Cerebellar cortex (tissue), 1 donor: ENCODE data around the gene EVA1A.

ENCODE experiments used
- DNase-seq: peaks from one replicate; pipeline ENCODE4 v3.0.0-alpha.2; 2015; ENCODE audit warnings: low spot score

EVA1A gene

DNA sequence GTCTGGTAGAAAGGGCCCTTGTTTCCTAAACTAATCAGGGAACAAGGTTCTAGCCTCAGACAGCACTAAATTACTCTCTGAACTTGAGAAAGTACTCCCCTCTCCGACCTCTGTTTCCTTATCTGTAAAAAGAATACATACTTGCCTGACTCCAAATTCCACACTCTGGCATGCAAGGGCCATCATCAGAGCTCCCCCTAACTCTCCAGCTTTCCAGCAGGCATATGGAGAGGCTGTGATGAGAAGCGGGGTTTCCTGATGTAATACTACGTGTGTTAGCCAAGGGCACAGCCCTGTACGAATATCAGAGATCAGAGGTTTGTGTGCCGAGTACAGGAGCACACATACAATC, 1.8 kb upstream of the EVA1A start:
- DNase-seq, result no peak

DNA sequence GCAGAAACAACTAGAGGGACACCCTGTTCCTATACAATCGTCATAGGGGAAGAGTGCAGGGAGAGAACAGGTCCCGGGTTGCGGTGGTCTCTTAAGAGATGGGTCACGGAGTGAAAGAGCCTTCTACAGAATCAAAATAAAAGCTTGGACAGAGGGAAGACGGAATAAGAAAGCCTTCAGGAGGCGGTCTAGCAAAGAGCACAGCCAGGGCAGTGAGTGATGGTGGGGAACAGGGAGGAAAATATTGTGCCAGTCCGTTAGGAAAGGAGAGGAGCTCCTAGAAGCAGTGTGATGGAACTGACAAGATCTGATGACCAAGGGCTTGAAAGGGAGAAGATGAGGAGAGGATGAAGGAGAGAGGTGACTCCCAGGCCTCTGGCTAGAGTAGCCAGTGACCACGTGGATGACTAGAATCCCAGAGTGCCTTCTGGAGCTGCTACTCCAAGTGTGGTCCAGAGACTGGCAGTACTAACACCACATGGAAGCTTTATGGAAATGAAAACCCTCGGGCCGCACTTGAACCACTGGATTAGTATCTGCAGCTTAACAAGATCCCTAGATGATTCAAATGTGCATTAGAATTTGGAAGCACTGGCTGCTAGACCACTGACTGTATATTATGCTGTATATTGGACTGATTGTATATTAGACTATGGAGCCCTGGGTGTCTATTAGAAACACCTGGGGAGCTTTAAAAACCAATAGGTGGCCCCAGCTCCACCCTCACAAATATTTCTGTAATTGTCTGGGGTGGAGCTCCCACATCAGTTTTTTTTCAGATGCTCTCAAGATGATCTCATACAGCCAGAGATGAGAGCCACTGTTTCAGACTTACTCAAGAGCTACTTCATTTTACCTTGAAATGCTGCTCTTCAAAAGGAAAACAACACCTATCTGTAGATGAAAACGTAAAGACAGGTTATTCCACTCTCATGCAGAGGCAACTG, 1.1 kb upstream of the EVA1A start:
- no peak for DNase-seq

DNA sequence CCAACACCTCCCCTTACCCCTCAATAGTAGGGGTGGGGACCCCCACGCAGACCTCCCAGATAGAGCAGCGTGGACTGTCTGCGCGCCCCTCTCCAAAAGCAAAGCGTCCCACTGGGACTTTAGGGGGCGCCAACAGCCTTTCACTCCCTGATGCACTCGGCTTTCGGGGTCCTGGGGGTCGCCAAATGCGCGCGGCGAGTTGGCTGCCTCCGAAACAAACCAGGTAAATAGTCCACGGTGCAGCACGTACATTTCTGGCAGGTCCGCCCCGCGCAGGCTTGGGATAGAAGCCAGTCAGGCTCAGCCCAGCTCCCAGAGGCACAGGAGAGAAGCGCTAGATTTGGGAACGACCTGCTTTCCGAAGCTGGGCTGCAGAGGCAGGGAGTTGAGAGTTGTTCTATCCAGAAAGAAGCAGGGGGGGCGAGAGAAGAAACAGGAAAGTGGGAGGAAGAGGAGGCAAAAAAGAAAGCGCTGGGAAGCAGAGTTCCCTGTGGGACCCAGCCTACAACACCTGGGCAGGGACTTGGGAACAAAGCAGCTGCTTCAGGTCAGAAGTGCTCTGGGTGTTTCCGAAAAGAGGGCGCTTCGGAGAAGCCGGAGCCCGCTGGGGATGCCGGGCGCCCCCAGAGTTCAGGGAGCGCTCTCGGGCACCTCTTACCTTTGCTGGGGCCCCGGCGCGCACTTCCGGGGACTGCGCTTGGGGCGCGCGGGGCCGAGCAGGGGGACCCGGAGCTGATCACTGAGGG, 544 bp downstream of the EVA1A start:
- DNase-seq, result no peak

- DNase-seq, result no peak
Observed at GRCh38 chr2:75559680-75560021, 1.1 kb downstream of the EVA1A start.

DNA sequence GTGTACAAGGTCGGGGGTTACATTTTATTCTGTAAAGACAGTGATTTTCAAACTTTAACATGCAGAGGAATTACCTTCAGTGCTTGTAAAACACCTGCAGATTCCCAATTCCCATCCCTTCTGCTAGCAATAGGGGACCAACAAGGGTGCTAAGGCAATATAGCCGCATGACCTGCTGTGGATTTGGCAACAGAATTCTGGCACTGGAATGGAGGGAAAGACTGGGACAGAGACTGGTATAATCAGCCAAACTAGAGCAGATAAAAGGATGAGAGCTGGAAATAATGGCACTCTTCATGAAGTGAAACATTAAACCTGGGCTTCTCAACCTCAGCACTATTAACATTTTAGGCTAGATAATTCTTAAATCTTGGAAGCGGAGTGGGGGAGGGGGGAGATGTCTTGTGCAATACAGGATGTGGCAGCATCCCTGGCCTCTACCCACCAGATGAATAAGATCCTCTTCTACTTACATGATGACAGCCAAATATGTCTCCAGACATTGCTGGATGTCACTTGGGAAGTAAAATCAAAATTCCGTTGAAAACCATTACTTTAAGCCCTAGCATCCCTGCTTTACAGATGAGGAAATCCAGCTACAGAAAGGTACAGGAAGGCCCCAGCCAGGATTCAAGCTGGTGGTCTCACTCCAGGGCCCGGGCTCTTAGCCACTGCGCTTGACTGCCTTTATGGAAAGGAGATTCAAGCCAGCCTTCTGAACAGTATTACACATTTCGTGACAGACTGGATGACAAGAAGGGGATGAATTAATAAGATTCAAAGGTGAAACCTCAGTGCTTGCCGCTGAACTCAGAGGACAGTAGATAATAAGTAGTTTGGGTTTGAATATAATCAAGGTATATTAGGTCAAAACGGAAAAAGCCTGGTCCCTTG, 1.7 kb downstream of the EVA1A start:
- DNase-seq, result no peak

DNA sequence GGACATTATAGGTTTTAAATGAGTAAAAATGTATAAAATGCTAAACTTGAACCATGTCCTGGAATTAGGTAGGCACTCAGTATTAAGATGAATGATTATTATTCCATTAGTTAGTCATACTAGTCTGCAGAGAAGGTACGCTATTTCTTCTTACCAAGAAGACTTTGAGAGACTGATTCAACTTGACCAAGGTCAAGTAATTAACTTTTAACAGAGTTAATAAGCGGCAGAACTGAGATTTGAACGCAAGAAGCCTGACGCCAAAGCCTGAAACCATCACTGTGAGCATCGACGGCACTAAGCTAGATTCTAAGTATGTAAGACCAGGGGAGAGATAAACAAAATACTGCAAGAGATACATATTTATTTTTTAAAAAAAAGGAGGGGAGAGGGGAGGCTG, 2.6 kb downstream of the EVA1A start:
- DNase-seq, result no peak

- no peak for DNase-seq
Observed at GRCh38 chr2:75557474-75558133, 3.1 kb downstream of the EVA1A start.

DNA sequence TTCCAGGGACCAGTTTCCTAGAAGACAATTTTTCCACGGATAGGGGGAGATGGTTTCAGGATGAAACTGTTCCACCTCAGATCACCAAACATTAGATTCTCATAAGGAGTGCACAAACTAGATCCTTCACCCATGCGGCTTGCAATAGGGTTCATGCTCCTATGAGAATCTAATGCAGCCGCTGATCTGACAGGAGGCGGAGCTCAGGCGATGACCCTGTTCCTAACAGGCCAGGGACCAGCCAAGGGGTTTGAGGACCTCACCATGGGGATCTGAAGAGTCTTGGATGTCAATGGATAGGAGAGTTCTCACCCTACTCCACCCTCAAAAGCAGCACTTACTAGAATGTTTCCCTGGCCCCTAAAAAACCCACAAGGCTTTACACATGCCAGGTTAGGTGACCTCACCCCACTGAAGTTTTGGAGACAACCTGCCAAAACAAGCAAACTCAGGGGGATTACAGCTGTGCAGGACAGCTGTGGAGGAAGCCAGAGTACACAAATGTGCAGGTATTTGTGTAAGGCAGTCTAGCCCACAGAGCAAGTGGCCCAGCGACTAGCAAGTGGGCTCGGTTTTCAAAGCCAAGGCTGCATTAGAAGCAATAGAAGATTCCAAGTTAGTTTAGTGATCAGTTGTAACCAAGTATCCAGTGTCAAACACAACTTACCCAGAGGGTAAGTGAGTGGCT, 3.9 kb downstream of the EVA1A start:
- no peak for DNase-seq

DNA sequence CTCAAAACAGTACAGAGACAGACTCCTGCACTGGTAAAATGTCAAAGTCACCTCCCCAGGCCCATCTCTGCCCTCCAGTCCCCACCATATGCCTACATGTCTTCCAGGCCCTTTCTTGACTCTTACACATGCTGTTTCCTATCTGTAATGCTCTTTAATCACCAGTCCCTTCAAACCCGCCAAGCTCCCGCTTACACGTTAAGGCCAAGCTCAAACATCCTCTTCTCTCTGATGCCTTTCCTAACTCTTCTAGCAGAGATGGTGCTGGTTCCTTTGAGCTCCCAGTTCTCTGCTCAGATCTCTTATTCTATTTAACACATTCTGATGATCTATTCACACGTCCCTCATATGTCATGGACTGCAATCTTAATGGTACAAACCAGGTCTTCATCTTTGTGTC, 5.0 kb downstream of the EVA1A start:
- no peak for DNase-seq

DNA sequence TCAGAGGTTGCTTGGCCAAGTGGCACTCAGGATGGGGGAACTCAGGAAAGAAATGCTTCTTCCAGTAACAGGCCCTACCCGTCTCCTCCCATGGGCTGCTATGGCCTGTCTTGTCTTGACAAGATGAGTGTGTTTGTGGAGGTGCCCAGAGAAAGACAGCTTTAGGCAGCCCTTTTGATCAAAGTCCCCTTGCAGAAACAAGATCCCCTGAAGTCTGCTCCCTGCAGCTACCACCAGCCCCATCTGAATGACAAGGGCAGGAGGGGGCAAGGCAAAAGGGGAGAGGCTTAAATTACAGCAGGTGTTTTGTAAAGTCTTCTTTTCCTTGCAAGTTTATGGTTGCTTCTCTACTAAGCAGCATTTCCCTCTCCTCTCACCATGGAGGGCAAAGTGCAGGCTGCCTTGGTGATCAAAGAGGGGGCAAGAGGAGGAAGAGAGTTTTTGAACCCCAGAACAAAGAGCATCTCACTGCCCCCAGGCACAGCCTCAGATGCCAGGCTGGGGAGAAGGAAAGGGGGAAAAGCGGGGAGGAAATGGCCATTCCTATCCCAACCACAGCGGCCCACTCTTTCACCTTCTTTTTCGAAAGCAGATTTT, 6.7 kb downstream of the EVA1A start:
- DNase-seq, result no peak

- no peak for DNase-seq
Observed at GRCh38 chr2:75552222-75552621, 8.5 kb downstream of the EVA1A start.

- DNase-seq, result no peak
Observed at GRCh38 chr2:75551434-75551833, 9.3 kb downstream of the EVA1A start.

DNA sequence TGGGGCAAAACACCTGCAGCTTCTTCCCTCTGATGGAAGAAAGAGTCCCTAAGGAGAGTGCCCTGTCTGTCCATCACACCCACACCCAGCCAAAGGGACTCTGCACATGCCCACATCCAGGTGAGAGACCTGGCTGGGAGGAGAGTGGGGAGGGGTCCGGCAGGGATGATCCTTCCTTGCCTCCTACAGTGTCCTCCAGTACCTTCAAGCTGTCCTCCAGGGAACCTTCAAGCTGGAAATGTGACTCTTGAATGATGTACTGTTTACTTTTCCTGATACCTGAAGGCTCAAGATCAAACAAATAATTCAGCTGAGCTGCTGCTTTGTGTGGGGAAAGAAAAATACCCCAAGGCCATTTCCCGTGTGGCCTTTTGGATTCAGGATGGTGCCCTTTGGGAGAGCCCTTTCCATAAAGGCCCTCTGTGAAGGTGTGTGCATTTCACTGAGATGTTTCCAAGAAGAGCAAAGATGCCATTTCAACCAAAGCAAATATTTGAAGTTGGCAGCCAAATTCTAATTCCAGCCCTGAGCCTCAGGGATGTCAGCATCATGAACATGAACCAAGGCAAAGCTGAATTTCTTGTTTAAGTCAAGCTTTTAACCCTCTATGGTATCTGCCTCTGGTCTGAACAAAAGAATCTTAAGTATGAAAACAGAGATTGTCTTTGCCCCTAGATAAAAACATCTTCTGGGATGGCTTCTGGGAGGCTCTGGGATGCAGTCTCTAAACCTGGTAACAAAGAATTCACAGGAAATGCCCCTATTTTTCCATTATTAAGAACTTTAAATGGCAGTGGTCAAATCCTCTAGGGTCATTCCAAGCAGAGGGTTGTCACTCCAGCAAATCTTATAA, 11.1 kb downstream of the EVA1A start:
- DNase-seq, result no peak

- DNase-seq, result no peak
Observed at GRCh38 chr2:75548036-75548573, 12.6 kb downstream of the EVA1A start.

DNA sequence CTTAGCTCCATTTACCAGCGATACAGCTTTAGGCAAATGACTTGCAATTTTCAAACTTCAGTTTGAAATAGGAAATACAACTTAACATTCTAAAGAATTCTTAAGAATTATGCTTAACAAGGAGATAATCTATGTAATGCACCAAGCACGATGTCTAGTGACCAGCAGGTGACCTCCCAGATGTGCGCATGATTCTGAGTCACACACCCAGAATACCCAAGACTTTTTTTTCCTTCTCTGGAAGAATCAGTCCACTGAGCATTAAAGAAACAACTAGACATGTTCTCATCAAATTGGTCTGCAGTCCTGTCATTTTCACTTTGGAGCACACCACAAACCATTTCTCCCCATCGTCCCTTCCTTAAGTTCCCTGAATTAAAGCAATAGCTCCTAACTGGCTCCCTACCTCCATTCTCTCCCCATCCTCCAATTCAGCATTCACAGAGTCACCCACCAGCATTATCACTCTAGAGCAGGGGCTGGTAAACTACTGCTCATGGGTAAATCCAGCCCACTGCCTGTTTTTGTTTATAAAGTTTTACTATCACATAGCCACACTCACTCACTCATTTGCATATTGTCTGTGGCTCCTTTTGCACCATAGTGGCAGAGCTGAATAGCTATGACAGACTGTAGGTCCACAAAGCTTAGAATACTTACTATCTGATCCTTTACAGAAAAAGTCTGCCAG, 13.2 kb downstream of the EVA1A start:
- DNase-seq, result no peak

GRCh38 chr2:75545922-75546321, 14.8 kb downstream of the EVA1A start:
- DNase-seq, result no peak

DNA sequence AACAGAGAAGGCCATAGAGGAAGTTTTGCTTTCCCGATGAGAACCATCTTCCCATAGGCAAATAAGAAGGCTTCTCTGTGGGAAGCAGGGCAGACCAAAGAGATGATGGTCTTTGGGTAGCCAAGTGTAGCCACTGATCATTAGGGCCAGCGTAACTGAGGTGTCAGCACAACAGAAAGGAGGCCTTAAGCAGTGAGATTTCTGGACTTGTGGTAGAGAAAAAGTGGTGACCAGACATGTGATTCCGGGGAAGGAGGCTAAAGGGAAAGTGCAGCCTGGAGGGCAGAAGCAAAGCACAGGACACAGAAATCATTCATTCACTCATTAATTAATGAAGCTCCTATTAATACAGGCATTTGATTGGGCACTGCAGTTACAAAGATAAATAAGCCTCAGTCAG, 15.4 kb downstream of the EVA1A start:
- DNase-seq, result no peak

DNA sequence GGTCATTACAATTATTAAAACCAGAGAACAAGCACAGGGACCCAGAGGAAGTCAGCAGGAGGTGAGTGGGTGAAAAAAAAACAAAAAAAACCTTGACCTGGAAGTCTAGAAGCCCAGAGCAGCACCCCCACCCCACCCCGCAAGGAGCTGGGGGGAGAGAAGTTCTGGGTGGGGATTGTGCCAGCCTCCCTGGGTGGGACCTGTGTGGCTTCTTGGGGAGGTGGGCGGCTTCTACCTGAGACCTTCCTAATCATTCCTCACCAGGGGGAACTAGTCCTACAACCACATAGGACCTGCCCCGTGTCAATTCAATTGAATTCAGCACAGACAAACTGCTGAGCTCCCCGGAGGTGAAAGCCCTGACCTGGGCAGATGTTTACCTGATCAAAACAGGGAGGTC, 17.3 kb downstream of the EVA1A start:
- no peak for DNase-seq

- no peak for DNase-seq
Observed at GRCh38 chr2:75541430-75541829, 19.3 kb downstream of the EVA1A start.
